D341Med (cell line): ENCODE data around the gene C1orf122.
"Not testable (repeated sequence)": the region's sequence is repeated elsewhere in the genome, so short reads cannot be mapped to it uniquely, and the experiment has no call there.

Experiments used
- DNase-seq: peaks from one replicate; pipeline ENCODE4 v3.0.0; 2012; ENCODE audit warnings: low spot score

C1orf122 gene

DNA sequence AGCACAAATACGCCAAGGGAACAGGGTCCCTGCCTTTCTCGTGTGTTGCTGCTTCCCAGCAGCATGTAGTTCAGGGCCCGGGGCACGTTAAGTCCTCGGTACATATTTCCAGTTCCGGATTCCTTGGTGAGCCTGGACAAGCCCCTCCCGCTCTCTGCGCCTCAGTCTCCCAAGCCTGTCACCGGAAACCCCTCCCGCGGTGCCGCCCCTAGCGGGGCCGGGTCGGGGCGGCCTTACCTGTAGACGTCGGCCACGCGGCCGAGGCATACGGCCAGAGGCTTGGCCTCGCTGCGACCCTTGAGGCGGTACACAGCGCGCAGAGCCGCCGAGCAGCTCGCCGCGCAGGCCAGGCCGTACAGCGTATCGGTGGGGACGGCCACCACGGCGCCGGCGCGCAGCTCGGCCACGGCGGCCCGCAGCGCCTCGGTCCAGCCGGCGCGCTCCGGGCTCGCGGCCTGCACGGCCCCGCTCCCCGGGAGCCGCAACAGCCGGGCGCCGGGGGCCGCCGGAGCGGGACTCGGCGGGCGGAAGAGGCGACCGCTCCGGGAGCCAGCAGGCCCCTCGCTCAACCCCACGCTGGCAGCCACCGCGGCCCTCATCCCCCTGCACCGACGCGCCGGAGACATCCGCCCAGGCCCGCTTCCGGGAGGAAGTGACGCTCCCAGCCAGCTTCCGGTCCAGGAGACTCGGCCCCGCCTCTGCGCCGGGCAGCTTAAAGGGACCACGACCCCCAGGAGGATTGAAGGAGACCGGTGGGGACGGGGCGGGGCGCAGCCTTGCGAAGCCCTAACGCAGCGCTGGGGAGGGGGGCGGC lies at the start of gene C1orf122, which contains the start of gene YRDC:
Gene C1orf122 (plus strand): TSS at position 236 of the 814 bp plus-strand sequence. CDS start 615 bp downstream, outside the sequence.
Gene YRDC (minus strand): TSS at position 654 of the 814 bp plus-strand sequence. CDS start 28 bp downstream, at position 626.
- DNase-seq = peak; percentile 96

DNA sequence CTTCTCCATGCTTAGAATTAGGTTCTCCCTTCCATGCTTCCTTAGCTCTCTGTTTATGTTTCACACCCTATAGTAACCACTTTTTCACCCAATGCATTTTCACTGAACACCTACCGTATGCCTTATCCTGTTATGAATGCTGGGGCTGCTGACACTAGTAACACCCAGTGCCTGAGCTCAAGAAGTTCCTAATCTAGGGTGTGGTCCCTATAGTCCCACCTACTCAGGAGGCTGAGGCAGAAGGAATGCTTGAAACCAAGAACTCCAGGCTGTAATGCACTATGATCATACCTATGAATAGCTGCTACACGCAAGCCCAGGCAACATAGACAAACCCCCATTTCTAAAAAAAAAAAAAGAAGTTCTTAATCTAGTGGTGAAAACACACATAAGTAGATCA lies 48.1 kb upstream of the C1orf122 start:
- no peak for DNase-seq

DNA sequence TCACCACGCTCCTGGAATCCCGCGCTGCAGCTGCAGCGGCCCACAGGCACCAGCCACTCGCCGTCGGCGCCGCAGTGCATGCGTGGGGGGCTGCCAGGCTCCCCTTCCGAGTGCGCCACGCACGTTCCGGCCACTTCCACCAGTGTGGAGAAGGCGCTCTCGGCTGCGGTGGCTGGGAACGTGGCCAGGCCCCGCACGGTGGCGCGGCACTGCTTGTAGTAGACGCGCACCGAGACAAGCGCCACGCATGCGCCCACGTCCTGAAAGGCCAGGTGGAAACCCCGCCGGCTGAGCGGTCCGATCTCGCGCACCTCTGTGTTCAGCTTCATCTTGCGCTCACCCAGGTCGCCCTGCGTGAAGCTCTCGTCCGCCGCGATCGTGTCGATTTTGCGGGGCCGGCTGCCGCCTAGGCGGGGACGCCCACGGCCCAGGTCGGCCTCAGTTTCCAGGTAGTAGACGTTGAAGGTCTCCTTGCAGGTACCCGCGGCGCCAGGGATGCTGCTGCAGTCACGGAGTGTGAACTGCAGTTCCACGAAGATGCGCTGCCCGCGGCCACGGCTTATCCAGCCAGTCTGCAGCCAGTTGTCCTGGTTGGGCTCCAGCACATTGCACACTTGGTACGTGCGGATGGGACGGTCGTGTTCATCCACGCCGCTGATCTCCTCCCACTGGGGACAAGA lies 46.0 kb upstream of the C1orf122 start:
- peak; percentile 47 for DNase-seq

DNA sequence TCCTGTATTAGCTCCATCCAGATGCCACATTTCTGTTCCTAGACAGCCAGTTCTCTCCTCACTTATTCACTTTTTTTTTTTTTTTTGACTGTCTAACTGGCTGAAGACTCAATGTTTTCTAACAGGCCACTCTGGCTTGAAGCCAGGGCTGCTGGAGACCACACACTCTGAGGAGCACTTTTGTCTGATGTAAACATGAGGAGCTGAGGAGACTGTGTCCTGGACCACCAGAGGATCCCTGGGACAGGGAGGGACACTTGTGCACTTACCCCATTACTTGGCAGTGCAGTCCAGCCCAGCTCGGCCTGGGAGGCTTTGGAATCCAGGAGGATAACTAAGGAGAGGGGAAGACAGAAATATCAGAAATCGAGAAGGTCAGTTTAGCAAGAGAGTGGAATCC lies 45.1 kb upstream of the C1orf122 start:
- no peak for DNase-seq

DNA sequence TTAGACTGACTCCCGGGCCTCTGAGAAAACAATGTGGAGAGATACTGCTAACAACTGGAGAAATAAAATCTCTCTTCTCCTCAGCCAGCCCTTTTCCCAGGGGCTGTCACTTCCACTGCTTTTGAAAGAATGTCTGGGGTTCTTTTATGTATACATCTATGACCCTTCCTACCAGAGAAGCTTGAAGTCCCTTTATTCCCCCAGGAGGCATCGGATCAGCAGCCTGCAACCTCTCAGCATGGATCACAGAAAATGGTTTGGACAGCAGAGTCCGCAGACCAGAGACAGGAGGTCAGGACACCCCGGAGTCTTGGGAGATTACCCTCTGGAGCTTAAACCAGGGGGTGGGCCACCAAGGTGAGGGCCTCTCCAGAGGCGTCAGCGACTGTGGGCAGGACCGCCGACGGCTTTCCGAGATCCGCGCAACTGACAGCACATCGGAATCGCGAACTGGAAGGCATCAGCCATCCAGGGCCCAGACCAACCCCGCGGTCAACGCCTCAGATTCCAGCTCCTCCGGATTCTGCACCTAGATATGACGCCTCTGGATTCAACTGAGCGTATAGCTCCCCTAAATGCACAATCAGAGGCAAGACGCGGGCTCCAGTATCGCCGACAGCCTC lies 43.7 kb upstream of the C1orf122 start:
- DNase-seq = no peak

DNA sequence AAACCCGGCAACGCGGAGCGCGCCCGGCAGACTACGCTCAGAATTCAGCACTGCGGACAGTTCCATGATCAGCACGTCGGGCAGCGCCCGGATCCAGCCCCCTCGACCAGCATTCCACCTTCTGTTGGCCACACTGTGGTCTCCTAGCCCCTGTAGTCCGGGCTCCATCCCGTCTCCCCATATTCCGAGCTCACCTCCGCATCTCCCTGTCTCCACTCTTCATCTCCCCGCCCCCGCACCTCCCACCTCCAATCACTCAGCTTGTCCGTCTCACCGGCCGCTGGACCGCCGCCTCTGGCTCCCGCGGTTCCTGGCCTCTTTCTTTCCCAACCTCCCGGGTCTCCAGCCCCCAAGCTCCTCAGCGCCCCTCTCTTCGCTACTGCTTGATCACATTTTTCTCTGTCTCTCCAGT lies 43.2 kb upstream of the C1orf122 start:
- peak; percentile 53 for DNase-seq

DNA sequence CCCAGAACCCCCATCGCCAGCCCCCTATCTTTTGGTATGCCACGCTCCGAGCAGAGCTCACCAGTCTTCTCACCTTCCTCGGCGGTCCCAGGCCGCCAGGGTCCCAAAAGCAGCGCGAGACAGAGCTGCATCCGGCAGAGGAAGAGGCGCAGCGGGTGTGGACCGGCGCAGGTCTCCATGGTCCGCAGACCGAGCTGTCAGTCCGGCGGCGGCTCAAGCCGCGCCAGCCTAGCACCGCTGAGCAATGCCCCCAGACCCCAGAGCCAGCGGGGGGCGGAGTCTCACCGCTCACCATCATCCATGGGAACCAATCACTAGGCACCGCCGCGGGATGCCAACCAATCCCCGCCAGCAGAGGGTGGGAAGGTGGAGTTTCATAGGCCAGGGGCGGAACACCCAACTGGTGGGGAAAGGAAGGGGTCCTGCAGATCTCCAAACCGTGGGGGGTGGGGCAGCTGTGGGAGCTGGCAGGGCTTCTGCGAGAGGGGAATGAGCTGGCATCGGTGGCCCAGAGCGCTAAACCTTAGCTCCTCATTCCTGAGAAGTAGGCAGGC lies 42.6 kb upstream of the C1orf122 start, which contains the start of gene EPHA10:
Gene EPHA10 (minus strand): TSS at position 233 of the 554 bp plus-strand sequence. CDS start 54 bp downstream, at position 179.
- peak; percentile 81 for DNase-seq

DNA sequence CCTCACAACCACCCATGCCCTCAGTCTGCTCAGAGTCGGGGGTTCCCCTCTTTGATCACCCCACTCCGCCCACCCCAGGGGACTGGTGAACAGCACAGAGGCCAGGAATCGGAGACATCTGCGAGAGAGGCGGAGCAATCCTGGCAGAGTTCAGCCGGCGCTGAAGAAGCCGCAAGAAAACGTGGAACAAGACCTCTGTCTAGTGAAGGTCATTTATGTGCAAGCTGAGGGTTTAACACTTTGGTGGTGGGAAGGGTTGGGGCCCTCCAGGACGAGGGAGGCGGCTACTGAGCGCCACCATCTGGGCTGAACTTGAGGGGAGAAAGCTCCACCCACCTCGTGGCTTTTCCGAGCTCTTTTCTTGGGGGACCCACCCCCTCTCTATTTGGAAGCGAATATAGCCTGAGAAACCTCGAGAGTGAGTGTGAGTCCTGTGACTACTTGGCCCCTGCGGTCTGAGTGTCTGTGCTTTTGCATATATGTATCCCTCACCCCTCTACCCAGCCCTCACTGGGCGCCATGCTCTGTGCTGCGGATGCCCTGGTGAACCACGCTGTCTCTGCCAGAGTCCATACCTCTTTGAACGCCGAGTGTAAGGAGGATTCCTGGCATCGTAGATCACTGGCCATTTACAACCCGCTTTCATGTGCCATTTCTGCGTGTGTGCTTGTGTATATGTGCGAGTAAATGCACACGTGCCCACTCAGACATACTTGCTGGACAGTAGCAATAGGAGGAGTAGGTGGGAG lies 41.5 kb upstream of the C1orf122 start:
- DNase-seq = peak; percentile 59

DNA sequence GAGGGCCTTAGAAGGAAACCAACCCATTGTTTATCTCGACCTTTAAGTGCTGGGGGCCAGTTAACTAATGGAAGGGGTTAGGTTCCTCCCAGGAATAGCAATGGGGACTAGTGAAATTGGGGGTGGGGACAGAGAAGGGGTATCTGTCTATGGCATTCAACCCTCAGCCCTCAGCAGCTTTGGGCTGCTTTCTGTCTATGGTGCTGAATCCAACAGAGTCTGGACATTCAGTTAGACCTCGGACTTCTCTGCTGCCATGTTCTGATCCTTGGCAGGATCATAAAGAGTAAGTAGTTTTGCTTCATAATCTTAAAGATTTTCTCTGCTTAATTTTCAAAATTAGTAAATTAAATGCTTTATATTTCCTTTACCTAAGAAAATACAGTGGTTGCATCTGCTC lies 40.1 kb upstream of the C1orf122 start:
- no peak for DNase-seq

DNA sequence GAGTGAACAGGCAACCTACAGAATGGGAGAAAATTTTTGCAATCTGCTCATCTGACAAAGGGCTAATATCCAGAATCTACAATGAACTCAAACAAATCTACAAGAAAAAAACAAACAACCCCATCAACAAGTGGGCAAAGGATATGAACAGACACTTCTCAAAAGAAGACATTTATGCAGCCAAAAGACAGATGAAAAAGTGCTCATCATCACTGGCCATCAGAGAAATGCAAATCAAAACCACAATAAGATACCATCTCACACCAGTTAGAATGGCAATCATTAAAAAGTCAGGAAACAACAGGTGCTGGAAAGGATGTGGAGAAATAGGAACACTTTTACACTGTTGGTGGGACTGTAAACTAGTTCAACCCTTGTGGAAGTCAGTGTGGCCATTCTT lies 36.1 kb upstream of the C1orf122 start:
- not testable (repeated sequence) for DNase-seq

DNA sequence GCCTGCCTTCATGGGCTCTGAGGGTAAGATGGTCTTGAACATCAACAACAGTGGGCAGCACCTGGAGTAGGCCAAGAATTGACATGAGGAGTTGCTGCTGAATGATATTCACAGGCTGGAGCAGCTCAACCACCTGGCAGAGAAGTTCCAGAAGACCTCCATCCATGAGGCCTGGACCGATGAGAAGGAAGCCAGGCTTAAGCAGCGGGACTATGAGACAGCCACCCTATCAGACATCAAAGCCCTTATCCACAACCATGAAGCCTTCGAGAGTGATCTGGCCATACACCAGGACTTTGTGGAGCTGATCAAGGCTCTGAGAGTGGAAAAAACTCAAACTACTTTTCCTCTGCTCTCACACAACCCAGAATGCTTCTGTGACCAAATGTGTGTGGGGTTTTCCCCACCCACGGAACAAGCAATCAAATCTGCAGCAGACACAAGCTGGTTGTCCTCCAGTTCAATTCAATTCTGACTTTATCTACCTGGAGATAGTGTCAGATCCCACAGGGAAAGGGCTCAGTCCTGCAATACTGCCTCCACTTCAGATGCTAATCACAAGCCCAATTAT lies 30.6 kb upstream of the C1orf122 start:
- no peak for DNase-seq

DNA sequence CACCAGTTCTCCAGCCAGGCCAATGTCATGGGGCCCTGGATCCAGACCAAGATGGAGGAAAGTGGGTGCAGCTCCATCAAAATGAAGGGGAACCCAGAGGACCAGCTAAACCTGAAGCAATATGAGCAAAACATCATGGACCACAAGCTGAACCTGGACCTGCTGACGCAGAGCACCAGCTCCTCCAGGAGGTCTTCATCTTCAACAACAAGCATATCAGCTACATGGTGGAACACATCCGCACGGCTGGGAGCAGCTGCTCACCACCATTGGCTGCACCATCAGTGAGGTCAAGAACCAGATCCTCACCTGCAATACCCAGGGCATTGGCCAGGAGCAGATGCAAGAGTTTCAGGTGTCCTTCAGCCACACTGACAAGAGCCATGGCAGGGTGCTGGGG lies 28.9 kb upstream of the C1orf122 start:
- DNase-seq = no peak

DNA sequence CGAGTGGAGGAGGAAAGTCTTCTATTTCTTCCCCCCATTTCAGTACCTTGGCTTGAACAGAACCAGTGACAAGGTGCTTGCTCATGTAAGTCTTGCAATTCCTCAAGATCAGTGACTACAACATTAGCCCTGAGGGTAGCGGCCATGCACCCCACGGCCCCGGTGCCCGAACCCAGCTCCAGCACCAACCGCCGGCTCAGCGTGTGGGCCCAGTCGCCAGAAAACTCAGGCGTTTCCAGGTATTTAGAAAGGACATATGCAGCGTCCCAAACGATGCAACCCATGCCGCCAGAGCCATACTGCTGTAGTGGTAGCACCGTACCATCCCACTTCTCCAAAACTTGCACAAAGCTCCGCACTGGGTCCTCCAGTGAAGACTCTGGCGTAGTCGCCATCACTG lies 25.1 kb upstream of the C1orf122 start:
- DNase-seq = no peak

DNA sequence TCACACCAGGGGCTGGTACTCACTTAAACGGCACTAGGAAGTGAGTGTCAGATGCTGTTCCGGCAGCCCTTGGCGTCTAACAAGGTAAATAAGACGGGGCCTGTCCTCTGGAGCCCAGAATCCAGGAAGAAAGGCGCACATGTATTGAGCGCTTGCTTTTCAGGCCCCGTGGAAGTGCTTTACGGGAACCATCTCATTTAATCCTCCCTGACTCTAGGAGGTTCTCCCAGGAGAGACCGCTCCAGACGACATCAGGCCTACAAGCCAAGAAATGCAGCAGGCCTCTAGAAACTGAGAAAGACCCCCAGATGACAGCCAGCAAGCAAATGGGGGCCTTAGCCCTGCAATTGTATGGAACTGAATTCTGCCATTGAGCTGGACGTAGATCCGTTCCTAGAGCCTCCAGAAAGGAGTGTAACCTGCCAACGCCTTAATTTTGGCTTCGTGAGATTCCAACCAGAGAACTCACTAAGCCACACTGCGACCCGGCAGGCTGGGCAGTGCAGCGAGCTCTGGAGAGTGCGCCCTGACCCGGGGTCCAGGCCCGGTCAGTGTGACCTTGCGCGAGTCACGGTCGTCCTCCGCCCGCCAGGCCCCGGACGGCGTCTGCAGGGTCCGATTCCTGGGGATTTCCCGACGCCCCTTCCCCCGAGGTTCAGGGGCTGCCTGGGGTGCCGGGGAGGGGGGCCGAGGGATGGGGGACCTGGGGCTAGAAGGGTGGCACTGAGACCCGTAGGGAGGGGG lies 14.5 kb upstream of the C1orf122 start:
- no peak for DNase-seq

DNA sequence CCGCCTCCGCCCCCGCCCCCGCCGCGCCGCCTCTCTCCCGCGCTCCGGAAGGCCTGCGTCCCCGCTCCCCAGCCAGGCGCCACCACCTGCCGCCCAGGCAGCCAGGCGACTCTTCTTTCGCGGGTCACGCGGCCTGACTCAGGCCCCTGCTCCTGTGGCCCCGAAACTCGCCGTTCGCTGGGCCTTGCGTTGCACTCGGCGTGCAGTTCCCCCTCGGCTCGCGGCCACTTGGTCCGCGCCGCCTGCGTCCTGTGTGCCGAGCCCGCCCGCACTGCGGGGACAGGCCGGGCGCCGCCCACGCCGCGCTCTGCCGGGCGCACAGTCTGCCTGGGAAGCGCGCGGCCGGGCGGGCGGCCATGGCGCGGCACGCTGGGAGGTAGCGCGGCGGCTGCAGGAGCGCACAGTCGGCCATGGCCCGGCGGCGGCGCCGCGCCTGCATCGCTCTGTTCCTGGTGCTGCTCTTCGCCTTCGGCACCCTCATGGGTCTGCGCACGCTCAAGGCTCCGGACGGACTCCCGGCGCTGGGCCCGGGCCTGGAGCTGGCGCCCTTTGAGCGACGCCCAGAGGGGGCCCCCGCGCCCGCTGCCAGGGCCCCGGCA lies 13.7 kb upstream of the C1orf122 start, which contains the start of gene MANEAL:
Gene MANEAL (plus strand): TSS at position 75 of the 599 bp plus-strand sequence. CDS start 336 bp downstream, at position 411.
- peak; percentile 87 for DNase-seq

DNA sequence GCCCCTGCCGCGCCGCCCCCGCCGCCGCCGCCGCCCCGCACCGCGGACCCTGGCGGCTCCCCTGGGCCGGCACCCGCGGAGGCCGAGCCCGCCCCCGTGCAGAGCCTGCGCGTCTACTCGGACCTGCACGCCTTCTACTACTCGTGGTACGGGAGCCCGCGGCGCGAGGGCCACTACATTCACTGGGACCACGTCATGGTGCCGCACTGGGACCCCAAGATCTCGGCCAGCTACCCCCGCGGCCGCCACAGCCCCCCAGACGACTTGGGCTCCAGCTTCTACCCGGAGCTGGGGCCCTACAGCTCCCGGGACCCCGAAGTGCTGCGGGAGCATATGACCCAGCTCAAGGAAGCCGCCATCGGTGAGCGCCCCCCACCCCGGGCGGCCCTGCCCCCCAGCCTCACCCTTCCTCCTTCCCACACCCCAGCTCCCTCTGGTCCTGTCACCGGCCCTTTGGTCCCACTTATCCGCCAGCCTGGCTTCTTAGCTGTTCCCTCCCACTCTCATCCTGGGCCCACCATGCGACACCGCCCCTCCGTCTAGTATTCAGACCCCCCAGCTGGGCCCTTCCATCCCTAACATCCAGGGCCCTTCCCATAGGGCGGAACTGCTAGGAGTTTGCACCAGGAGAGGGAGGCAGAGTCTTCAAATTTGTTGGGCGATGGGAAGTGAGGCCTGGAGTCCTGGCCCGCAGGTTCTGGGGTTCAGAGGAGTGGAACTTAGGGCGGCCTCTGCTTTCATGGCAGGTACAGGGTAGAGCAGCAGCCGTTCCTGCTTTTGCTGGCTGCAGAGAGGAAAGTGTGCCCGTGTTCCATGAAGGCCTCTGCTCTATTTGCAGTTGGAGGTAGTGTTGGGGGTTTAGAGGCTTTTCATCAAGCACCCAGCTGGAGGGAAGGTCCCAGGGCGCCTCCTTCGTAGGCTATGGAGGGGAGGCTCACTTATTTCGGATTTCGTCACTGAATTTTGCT lies 12.9 kb upstream of the C1orf122 start:
- DNase-seq = peak; percentile 58

DNA sequence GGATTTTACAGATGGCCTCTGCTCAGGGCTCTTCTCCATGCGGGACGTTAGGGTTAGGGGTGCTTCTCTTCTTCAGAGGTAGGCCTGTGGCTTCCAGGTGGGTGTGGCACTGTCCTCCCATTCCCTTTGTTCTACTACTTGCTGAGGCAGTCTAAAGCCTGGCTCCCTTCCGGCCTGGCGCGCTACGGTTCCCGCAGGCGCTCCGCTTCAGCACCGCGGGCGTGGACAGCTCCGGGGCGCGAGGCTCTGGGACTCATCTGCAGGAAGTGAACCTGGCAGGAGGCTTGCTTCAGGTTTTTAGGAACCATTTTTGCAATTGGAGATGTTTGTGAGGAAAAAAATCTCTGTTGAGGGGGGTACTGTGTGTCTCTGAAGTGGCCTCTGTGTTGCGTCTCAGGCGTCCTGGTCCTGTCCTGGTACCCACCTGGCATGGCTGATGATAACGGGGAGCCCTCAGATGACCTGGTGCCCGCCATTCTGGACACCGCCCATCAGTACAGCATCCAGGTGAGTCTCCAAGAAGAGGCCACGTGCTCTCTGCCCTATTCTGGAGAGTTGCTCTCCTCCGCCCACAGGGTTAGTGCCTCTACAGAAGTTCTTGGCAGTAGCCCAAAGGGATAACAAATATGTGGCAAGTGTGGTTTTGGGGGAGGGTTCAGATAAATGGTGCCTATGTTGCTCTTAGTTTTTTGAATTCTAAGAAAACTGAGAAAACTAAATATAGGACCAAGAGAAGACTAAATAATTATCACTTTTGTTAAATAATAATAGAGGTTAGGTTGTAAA lies 12.1 kb upstream of the C1orf122 start:
- peak; percentile 48 for DNase-seq
